K562 (cell line): ENCODE data around the gene NOCT. TPM values are rescaled to one million over a fixed set of nuclear protein-coding genes. Genes with fewer than 3 reads are reported as not detected.
A peak's percentile ranks its signal among the peaks of the same experiment; 100 is the strongest.

Experiments
- ATAC-seq: fragments of 200-7000 bp; cut with Tn5 transposase; 3 replicates; pipeline ENCODE4 v1.9.1; 2020; ENCODE audit warnings: moderate library complexity
- BruUV-seq: library from RNA; stranded (reverse); fragments of 400-500 nt; replicated peaks from 2 replicates; lab custom pipeline; 2021; lab: Mats Ljungman, UMichigan
- CTCF ChIA-PET: fragments of 300-600 bp; formaldehyde crosslinking; extraction: SDS; loops from one replicate; lab custom pipeline; 2021; ENCODE audit warnings: low intra/inter-chr PET ratio; lab: Yijun Ruan, JAX
- POLR2A ChIA-PET: fragments of 300-600, 350-650 bp; sonication (Branson Sonifier 250); formaldehyde crosslinking; extraction: SDS; loops from one replicate; lab custom pipeline; 2021; ENCODE audit warnings: antibody characterized with exemption, inconsistent platforms; lab: Yijun Ruan, JAX
- DNase-seq, 4 experiments: peaks; one replicate each; pipeline versions ENCODE4 v3.0.0 to v3.0.0-alpha.2; 2011 to 2018; ENCODE audit warnings: low spot score in 3 of 4, mixed read lengths in 3 of 4; ENCODE audit errors: extremely low read depth in 1 of 4
- FAIRE-seq: peaks from 2 replicates; lab custom pipeline; 2011; peaks lifted over from hg19 to GRCh38; lab: Jason Lieb, UNC
- H2AFZ ChIP-seq: 2 replicates; pipeline ENCODE4 v1.6.0; 2011; ENCODE audit warnings: low read depth, low read length, control low read depth, inconsistent platforms
- H3K27ac ChIP-seq: fragments of 200-600 bp; 3 replicates; pipeline ENCODE4 v1.8.0; 2011; ENCODE audit warnings: low read depth, mild to moderate bottlenecking, control low read depth, inconsistent platforms, low read length, moderate library complexity, mixed read lengths; ENCODE audit errors: extremely low read depth
- H3K27me3 ChIP-seq, 2 experiments: fragments of 300-600 bp in 1 of 2; 2 replicates in 1 of 2; 3 replicates in 1 of 2; pipeline versions ENCODE4 v1.6.0 to v1.8.0; 2011; ENCODE audit warnings: inconsistent platforms in 2 of 2, low read length in 2 of 2, mild to moderate bottlenecking in 1 of 2, mixed read lengths in 1 of 2, moderate library complexity in 1 of 2; ENCODE audit not compliant: control insufficient read depth in 2 of 2, insufficient read depth in 2 of 2
- H3K36me3 ChIP-seq: fragments of 300-600 bp; 3 replicates; pipeline ENCODE4 v1.8.0; 2011; ENCODE audit warnings: mild to moderate bottlenecking, low read length, inconsistent platforms; ENCODE audit not compliant: control insufficient read depth, insufficient read depth
- H3K4me1 ChIP-seq, 2 experiments: fragments of 200-600 bp in 1 of 2; replicated peaks in 1 of 2; 2 replicates in 1 of 2; 3 replicates in 1 of 2; pipeline versions ENCODE4 v1.5.1 to v1.8.0; 2011; ENCODE audit warnings: inconsistent platforms in 2 of 2, low read length in 2 of 2, mild to moderate bottlenecking in 1 of 2, mixed read lengths in 1 of 2, moderate library complexity in 1 of 2; ENCODE audit not compliant: control insufficient read depth in 2 of 2, insufficient read depth in 2 of 2
- H3K4me2 ChIP-seq: 2 replicates; pipeline ENCODE4 v1.6.1; 2011; ENCODE audit warnings: low read length, control low read depth, inconsistent platforms, mixed read lengths; ENCODE audit not compliant: insufficient read depth
- H3K4me3 ChIP-seq: fragments of 200-600 bp; sonication (generic), shearing (Covaris generic); 2 replicates; pipeline ENCODE4 v1.5.1; 2016; ENCODE audit warnings: control low read depth, inconsistent platforms
- H3K79me2 ChIP-seq: fragments of 200-600 bp; 3 replicates; pipeline ENCODE4 v1.8.0; 2011; ENCODE audit warnings: low read length, inconsistent platforms; ENCODE audit not compliant: control insufficient read depth, insufficient read depth
- H3K9ac ChIP-seq, 2 experiments: 2 replicates each; pipeline versions ENCODE4 v1.6.0 to v1.6.1; 2011; ENCODE audit warnings: low read depth in 2 of 2, low read length in 2 of 2, control low read depth in 1 of 2, inconsistent platforms in 1 of 2, mild to moderate bottlenecking in 1 of 2, mixed read lengths in 1 of 2; ENCODE audit not compliant: insufficient read depth in 1 of 2
- H3K9me1 ChIP-seq: one replicate; pipeline ENCODE4 v1.6.0; 2011; ENCODE audit warnings: inconsistent platforms, mild to moderate bottlenecking, low read length, moderate library complexity; ENCODE audit not compliant: control insufficient read depth, insufficient read depth
- H3K9me3 ChIP-seq: replicated peaks from 2 replicates; pipeline ENCODE4 v1.5.1; 2011; ENCODE audit warnings: low read depth, low read length, inconsistent platforms; ENCODE audit not compliant: control insufficient read depth, insufficient read depth
- H4K20me1 ChIP-seq: replicated peaks from 2 replicates; pipeline ENCODE4 v1.6.1; 2011; ENCODE audit warnings: low read length, inconsistent platforms, mixed read lengths; ENCODE audit not compliant: control insufficient read depth, insufficient read depth
- CCAR2 ChIP-seq: fragments of 200-400 bp; formaldehyde crosslinking; IDR thresholded peaks from 2 replicates; pipeline ENCODE4 v1.6.1; 2017; ENCODE audit warnings: mild to moderate bottlenecking, low read depth, low read length
- CEBPB ChIP-seq: fragments of 450-650 bp; IDR thresholded peaks from 2 replicates; pipeline ENCODE4 v1.6.1; 2016; ENCODE audit warnings: missing genetic modification characterization, missing compliant biosample characterization
- ESRRA ChIP-seq: fragments of 450-650 bp; IDR thresholded peaks from 2 replicates; pipeline ENCODE4 v1.6.1; 2014; ENCODE audit warnings: low read depth, mild to moderate bottlenecking, moderate library complexity, borderline replicate concordance
- HNRNPUL1 ChIP-seq: fragments of 200-400 bp; formaldehyde crosslinking; IDR thresholded peaks from 2 replicates; pipeline ENCODE4 v1.6.1; 2017; ENCODE audit warnings: low read length
- MGA ChIP-seq: fragments of 450-650 bp; IDR thresholded peaks from 2 replicates; pipeline ENCODE4 v1.6.1; 2016; ENCODE audit warnings: mild to moderate bottlenecking, moderate library complexity
- NEUROD1 ChIP-seq: fragments of 150-350 bp; IDR thresholded peaks from 2 replicates; pipeline ENCODE4 v1.6.1; 2014; ENCODE audit warnings: borderline replicate concordance, low read length, low read depth; ENCODE audit not compliant: partially characterized antibody
- WGBS: fragments of 100-300 bp; shearing (Covaris generic); methylation state at CpG from one replicate; pipeline ENCODE4 v1.1.6; 2016; ENCODE audit warnings: low coverage, mixed read lengths; ENCODE audit not compliant: insufficient coverage; ENCODE audit errors: missing lambda C conversion rate; 5-methylcytosine and 5-hydroxymethylcytosine counted together
- in situ Hi-C: fragments of 300-500 bp; cut with MboI; formaldehyde crosslinking; loops from 4 replicates; pipeline ENCODE4 v1.15.0; 2018; ENCODE audit warnings: inconsistent platforms, mixed read lengths
- intact Hi-C: fragments of 100-400 bp; cut with micrococcal nuclease; formaldehyde crosslinking; loops from 2 replicates; pipeline ENCODE4 v1.14.2; 2022
- polyA plus RNA-seq, 8 experiments: library from polyadenylated mRNA; depleted of rRNA in 4 of 8; stranded (reverse) in 5 of 8; unstranded in 3 of 8; fragments of >200 nt; fragmentation: Nextera tagmentation in 2 of 8; fragmentation: Illumina TruSeq in 1 of 8; extraction: Ambion mirVana in 2 of 8; extraction: Trizol in 1 of 8; gene quantifications; 2 replicates each; pipeline versions ENCODE4 v1.2.1 to v1.2.3, GENCODE V29; 2011 to 2014; ENCODE audit warnings: inconsistent platforms in 1 of 8, missing spikeins in 1 of 8
- total RNA-seq, 7 experiments: library from RNA; depleted of rRNA in 6 of 7; stranded (reverse); fragments of >200 nt in 6 of 7; fragmentation: Illumina TruSeq in 2 of 7; extraction: Trizol in 2 of 7; gene quantifications; 2 replicates each; pipeline versions ENCODE4 v1.2.1 to v1.2.3, GENCODE V29; 2011 to 2021; ENCODE audit warnings: low replicate concordance in 1 of 7

NOCT gene
- total and polyA plus RNA-seq, 9 of the 15 experiments (the other 6 are each of a cell fraction or from before 2014, with no cell fraction given) = 1.3 to 20.2 (median 11.1) TPM

DNA sequence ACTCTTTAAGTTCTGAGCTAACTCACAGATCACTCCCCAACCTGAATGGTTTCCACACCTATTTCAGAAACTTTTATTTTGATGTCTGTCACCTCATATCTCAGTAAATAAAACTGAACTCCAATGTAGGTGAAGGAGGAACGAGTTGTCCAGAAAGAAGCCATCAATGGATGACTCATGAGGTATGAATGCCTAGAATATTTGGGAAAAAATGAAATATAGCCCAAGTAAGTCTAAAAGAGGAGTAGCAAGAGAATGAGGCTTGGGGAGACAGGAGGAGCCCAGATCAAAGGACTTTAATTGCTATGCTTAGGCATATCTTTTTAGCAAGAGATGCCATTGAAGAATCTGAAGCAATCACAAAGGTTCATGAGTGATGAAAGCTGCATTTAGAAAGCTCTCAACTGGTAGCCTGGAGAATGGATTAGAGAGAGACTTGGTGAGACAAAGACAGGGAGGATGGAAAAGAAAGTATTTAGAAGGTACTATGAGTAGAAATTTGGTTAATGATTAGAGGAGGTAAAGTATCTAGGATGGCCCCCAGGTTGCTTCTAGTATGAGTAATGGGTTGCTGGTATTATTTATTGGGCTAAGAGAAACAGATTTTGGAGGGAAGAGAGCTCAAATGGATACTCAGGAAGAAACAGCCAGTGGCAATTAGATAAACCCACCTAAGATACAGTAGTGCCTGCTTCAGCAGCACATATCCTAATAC lies 39.4 kb downstream of the NOCT start:
- no peak for DNase-seq
- H3K9me1 ChIP-seq = no peaks in the 10 kb centered on the region
- no peak overlapping the region for H2AFZ ChIP-seq
- POLR2A ChIA-PET = interaction anchor here (1.2 kb wide), 1 partner anchor 14 kb away, joined by 3 read pairs; no protein-coding TSS in a partner anchor
- in situ Hi-C loops (no loop called here), intact Hi-C loops (no loop called here)
- no peaks in the 10 kb centered on the region for H3K9me3 ChIP-seq
- no peak overlapping the region for H3K4me2 ChIP-seq
- CTCF ChIA-PET = no interaction called here
- H4K20me1 ChIP-seq = 0 out of 2 replicates have a peak, but pooled peaks cover under 1% of the 10 kb centered on the region
- peaks cover 20% of the 10 kb centered on the region; the same call in 1 of the 3 replicates for H3K79me2 ChIP-seq
- H3K4me3 ChIP-seq = no peak overlapping the region
- H3K27me3 ChIP-seq = no peaks in the 10 kb centered on the region
- peaks cover 80% of the 10 kb centered on the region for H3K36me3 ChIP-seq
- BruUV-seq = TSS peak; percentile 8
- no peak overlapping the region for H3K9ac ChIP-seq
- FAIRE-seq = no peak
- H3K27ac ChIP-seq = no peak overlapping the region
- WGBS = 37% methylated on average over 1 of the region's 1 CpG
- no peaks in the 10 kb centered on the region for H3K4me1 ChIP-seq
- no peak for ATAC-seq
- TF ChIP-seq NEUROD1 = no peak
- TF ChIP-seq CCAR2 = no peak
- no peak for TF ChIP-seq ESRRA
- no peak for TF ChIP-seq MGA
- TF ChIP-seq HNRNPUL1 = no peak
- no peak for TF ChIP-seq CEBPB (tag)
